ENCODE results near the gene TEX22.

Gene TEX22

DNA sequence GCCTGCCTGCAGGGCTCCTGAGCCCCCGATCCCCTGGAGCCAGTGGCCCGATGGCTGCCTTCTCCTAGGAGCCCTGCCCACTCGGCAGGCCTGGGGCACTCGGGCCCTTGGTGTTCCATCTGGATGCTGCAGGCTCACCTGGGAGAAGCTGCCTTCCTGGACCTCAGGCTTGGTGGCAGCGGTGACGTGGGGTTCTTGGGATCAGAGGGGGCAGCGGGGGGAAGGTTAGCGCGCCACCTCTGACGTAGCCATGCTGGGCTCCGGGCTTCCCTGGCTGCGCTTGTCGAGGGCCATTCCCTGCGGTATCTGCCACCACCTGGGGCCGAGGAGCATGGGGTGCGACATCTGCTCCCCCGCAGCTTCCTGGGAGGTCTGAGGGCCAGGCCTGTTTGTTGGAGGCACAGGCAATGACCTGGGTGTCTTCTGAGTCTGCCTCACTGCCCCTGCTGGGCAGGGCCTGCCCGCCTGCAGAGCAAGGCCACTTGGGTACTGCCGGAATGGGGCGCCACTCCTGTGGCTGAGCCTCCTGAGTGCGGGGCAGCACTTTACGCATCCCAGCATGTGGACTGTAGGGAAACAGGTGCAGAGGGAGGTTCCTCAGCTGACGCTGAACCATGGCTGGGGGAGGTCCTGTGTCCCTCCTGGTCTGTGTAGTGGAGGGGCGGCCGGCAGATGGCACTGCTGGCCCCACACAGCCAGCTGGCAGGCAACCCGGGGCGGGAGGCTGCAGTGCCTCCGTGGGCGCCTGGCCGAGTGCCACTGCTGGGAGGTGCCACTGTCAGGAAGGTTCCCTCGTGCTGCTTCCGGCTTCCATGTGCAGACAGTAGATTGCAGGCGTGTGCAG, 41.6 kb downstream of the TEX22 start:
- no peak for DNase-seq (ENCODE audit: low read depth)

DNA sequence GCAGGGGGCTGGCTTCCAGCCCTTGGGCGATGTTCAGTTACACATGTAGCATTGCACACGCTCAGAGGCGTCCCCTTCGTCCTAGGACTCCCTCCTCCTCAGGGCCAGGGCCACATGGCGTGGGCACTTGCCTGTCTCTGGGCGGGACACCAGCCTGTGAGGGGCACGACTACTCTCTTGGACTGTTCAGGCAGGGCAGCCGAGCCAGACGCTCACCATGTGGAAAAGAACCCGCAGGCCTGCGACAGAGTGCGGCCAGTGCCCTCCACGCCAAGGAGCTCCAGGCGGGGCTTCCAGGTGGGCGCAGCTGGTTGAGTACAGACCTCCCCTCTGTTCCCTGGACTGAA, 42.2 kb downstream of the TEX22 start:
- no peak for DNase-seq (ENCODE audit: low read depth)

DNA sequence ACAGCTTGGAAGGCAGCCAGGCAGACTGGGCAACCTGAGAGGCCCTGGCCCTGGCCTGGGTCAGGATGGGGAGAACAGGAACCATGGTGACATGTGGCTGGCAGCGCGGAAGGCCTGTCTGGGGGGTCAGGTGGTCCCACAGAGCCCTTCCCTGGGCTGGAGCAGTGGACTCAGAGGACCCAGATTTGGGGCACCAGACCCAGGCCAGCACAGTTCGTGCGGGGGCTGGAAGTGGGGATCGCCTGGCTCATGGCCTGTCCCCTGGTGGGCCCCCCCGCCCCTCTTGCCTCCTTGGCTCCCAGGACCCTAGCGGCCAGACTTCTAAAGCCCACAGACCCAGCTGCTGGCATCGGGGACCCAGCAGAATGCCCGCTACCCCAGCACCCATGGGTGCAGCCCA, 42.7 kb downstream of the TEX22 start:
- no peak for DNase-seq (ENCODE audit: low read depth)

DNA sequence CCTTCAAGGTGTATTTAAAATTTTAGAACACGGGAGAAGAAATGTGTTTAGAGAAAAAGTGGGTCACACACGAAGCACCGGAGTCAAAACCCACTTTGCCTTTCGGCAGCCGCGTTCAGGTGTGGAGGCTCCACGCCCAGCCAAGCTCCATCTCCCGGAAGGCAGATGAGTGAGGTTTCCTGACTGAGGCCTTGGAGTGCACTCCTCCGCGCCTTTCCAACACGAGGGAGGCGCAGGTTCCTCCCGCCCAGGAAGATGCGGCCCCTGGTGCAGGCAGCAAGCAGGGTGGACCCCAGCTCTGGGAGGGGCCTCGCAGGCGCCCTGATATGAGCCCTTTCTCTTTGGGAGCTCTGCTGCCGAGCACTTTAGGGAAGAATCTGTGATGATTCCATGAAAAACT, 43.8 kb downstream of the TEX22 start:
- DNase-seq (ENCODE audit: low read depth) = no peak

DNA sequence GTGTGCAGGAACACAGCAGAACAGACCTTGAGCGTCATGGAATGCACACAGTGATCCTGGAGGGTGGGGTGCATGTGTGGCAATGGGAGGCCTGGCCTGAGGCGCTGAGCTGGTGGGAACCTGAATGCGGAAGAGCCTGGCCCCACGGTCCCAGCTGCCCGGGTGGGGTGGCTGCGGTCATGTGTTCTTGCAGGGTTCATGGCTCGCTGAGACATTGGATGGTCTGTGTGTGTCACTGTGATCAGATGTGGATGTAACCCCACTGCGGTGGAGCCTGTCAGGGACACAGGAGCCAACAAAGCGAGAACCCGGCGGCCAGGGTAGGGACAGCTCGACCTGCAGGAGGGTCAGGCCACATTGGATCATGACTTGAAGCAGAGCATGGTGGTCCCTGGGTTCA, 44.5 kb downstream of the TEX22 start:
- DNase-seq (ENCODE audit: low read depth) = no peak

DNA sequence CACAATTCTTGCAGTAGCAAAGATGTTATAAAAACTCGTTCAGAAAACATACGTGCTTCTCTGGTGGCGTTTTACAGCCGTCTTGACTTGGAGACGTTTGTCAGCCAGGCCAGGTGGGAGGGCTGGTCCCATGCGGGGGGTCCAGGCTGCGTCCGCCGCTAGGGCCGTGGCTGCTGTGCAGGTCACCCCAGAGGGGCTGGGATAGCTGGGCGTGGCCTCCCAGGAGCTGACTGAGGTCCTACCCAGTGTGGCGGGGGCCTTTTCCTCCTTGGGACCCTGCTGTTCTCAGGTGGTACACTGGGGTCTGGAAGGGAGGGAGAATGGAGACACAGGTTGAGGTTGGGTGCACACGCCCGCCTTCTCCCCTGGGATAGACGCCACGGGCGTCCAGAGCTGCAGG, 46.5 kb downstream of the TEX22 start:
- DNase-seq (ENCODE audit: low read depth) = no peak

DNA sequence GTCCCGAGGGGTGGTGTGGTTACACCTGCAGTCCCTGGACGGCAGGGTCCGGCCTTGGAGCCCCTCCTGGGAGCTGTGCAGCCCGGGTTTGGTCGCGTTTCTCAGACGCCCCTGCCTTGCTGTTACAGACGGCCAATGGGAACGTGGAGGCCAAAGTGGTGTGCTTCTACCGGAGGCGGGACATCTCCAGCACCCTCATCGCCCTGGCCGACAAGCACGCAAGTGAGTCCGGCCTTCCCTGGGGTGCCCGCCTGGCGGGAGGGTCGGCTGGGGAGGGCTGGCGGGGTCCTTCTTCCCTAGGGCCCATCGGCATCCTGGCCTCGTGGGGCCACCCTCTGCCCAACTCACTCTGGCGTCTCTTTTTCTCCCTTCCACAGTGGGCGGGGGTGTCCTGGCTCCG, 47.0 kb downstream of the TEX22 start:
- DNase-seq (ENCODE audit: low read depth) = no peak

DNA sequence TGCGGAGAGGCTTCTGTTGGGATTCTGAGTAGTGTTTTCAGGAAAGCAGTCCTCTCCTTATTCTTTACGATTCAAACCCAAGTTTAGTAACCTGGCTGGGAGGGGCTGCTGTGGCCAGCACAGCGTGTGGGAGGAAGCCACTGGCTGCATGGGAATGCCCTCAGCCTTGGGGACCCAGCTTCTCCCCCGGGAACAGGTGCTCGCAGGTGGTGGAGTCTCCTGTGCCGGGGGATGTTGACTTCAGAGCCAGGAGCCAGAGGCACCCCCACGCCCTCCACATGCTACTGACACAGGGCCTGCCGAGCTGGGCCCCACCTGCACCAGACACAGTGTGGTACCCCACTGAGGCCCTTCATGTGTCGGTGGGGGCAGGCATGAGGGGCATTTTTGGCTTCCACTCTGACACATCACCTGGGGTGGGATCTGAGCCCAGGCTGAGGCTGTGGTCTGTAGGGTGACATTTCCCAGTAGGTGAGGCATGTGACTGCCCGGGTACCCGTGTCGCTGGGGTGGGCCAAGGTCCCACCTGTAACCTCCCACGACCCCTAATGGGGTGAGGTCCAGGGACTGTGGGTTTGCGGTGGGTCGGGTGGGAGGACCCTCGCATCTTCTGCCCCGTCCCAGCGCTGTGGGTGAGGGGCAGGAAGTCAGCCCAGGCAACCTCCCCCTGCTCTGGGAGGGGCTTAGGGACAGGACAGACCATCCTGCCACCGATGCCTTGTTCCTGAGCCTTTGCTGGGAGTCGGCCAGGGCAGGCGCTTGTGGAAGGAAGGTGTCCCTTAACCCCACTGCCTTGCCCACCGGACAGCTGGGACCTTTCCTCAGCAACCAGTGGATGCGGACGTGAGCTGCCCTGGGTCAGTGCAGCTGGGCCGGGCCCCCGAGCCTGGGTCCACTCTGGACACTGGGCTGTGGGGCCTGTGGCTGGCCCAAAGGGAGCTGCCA, 47.8 kb downstream of the TEX22 start:
- no peak for DNase-seq (ENCODE audit: low read depth)

DNA sequence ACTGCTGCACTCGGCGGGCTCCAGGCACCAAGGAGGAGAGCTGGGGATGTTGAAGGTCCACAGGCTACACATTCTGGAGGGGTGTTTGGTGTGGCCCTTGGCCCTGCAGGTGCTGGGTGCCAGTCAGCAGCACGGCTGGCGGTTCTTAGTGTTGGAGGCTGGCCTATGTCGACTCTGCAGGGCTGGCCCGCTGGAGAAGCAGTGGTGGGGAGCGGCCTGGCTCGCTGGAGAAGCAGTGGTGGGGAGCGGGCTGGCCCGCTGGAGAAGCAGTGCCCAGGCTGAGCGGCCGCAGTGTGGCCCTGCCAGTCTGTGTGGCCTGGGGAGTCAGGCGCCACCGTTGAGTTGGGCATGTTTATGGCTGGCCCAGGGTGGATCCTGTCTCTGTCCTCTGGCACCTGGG, 48.6 kb downstream of the TEX22 start:
- no peak for DNase-seq (ENCODE audit: low read depth)

DNA sequence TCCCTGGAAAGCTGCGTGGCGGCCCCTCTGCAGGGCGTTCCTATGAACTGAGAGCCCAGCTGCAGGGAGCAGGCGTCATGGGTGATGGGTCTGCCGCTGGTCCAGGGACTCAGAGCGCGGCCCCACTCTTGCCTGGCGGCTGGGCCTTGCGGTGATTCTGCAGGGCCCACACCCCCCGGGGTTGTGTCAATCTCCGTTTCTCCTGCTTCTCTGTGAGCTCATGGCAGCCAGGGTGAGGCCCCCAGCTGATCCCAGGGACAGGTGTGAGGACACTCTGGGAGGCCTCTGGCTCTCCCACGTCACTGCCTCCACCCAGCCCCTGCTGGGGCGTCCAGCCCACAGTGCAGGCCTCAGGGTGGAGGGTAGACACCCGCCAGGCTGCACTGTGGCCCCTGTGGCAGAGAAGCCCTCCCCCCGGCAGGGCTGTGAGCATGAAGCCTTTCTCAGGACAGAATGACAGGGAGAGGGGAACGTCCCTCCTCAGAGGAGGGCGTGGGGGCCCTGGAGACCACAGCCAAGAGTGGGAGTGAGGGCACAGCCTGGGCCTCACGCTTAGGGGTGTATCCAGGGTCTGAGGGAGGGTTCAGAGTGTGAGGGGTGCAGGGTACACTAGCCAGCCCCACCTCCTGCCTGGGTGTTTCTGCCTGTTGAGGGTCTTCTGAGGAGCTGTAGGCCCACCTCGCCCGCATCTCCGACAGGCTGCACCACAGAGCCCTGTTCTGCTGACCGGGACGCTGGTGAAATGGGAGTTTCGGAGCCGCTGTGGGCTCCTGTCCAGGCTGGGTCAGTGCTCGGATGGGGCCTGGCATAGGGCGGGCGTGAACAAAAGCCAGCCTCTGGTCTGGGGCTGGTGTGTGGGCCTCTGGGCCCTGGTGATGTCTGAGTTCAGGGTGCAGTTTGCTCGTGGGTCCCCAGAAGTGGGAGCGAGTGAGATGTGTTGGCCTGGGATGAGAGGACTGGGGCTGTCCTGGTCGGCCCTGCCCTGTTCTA, 49.6 kb downstream of the TEX22 start:
- DNase-seq (ENCODE audit: low read depth) = no peak

DNA sequence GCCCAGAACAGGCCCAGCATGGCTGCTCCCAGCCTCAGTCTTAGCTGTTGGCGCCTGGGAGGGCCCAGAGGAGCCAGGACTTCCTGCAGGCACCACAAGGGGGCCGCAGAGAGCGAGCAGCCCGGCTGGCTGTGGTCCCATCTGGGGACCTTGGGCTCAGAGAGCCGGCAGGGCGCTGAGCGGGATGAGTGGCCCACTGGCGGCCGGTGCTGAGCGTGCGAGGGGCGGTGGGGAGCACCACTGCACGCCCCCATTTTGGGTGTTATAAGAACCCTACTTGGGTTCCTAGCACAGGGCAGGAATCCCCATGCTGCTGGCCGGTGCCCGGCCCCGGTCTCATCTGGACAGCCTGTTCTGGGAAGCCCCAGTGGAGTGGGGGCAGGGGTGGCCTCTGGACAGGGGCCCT, 50.4 kb downstream of the TEX22 start:
- peak; percentile 54 for DNase-seq (ENCODE audit: low read depth)

DNA sequence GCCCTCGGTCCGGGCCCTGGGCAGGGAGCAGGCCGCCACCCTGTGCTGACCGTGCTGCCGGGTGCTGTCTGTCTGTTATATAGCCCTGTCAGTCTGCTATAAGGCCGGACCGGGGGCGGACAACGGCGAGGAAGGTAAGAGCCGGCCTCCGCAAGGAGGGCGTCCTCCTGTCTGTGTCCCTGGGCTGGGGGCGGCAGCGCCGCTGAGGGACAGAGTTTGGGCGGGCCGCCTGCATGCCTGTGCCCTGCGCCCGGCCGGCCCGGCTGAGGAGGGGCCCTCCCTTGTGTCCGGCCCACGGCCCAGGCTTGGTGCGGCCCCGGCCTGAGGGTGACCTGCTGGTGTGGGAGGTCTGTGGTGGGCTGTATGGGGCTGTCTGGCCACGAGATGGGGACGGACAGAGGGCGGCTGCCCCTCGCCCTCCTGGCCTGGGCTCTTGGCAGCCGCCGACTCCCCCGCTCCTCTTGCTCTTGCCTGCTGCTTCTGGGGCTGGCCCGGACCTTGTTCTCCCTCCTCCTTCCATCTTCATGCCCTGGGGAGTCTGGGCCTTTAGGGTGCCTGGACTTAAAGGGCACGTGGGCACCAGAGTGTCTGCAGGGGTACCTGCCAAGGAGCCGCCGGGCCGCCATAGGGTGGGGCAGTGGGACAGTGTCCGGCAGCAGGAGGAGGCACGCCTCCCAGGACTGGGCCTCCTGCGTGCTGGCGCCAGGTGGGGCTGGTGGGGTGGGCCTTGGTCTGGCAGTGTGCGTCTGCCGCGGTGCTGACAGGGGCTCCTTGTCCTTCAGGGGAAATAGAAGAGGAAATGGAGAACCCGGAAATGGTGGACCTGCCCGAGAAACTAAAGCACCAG, 51.2 kb downstream of the TEX22 start:
- DNase-seq (ENCODE audit: low read depth) = no peak

DNA sequence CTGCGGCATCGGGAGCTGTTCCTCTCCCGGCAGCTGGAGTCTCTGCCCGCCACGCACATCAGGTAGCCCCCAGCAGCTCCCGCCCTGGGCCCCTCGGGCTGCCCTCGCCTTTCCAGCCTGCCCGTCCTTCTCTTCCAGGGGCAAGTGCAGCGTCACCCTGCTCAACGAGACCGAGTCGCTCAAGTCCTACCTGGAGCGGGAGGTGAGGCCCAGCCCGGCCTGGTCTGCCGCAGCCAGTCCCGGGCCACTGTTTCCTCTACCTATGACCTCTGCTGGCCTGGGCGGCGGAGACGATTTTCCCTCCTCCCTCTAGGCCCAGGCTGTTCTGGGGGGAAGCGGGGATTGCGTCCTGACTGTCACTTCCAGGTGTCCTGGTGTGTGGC, 51.8 kb downstream of the TEX22 start:
- no peak for DNase-seq (ENCODE audit: low read depth)

DNA sequence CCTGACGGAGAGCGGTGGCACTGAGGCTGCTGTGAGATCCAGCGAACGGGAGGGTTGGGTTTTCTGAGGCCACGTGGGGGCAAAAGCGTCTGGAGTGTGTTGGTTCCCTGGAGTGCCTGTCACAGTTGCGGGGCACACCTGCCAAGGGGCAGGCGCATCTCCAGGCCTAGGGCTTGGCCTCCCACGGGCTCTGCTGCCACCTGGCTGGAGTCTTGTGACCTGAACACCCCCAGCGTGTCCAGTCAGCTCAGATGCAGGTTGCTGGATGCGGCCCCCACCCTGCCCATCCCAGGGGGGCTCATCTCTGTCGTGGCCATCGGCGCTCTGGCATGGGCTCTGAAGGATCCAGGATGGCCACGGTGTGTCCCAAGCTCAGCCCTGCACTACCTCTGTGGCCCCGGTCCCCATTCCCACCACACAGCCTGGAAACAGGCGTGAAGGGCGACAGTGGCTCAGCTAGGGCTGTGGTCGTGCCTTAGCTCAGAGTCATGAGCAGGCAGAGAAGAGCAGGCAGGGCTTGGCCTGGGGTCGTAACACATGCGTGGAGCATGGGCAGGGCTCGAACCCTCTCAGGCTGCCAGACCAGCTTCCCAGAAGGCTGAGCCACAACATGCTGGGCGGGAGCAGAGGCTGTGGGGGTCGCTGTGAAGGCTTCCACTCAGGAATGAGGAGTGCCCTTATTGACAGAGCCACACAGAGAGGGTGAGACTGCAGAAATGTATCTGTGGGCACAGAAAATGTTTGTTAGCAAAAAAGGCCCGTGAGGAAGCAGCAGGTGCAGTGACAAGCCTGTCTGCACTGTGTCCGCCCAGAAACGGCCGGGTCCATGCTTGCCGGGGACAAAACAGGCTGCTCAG, 52.8 kb downstream of the TEX22 start:
- no peak for DNase-seq (ENCODE audit: low read depth)

DNA sequence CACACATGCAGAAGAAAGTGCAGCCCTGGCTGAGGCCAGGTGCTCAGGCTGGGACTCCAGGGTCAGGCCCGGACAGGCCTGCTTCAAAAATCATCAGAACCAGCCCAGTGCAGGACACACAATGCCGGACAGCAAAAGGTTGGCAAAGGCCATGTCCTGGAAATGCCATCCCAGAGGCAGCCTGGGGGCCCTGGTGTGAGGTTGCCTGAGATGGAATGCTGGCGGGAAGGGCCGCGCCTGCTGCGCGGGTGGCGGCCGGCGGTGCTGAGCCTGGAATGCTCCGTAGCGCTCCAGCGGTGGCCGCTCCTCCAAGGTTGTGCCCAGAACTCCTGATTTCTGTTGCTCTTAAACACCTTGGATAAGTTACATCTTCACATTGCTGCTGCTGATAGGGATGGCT, 54.6 kb downstream of the TEX22 start:
- no peak for DNase-seq (ENCODE audit: low read depth)

DNA sequence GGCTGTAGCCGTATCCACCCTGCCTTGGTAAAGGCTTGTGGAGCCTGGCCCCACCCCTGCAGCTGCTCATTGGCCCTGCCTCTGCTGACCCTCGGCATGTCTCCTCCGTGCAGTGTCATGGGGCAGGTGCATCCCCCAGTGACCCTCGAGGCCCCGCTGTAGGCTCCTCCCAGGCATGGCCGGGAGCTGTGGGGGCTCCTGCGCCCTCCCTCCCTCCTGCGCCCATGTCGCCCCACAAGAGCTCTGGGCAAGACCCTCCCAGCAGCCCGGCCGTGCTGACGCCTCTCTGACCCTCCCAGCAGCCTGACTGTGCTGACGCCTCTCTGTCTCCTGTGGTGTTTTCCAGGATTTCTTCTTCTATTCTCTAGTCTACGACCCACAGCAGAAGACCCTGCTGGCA, 55.5 kb downstream of the TEX22 start:
- no peak for DNase-seq (ENCODE audit: low read depth)

DNA sequence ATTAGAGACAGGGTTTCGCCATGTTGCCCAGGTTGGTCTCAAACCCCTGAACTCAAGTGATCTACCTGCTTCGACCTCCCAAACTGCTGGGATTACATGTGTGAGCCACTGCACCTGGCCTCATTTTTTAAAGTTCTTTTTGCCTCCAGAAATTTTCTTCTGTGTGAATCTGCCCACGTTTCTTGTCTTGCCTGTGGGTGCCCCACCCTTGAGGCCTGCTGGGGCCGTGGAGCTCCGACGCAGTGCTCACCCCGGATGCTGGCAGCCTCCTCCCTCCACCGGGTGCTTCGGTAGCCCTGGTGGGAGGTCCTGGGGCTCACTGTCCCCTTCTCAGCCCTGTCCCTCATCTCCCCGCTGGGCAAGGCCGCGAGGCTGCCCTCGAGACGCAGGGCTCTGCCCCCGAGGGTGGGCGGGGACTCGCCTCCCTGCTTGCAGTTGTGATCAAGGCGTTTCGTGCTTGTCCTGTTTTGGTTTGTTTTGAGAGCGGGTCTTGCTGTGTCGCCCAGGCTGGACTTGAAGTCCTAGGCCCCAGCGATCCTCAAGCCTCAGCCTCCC, 56.8 kb downstream of the TEX22 start:
- DNase-seq (ENCODE audit: low read depth) = no peak

DNA sequence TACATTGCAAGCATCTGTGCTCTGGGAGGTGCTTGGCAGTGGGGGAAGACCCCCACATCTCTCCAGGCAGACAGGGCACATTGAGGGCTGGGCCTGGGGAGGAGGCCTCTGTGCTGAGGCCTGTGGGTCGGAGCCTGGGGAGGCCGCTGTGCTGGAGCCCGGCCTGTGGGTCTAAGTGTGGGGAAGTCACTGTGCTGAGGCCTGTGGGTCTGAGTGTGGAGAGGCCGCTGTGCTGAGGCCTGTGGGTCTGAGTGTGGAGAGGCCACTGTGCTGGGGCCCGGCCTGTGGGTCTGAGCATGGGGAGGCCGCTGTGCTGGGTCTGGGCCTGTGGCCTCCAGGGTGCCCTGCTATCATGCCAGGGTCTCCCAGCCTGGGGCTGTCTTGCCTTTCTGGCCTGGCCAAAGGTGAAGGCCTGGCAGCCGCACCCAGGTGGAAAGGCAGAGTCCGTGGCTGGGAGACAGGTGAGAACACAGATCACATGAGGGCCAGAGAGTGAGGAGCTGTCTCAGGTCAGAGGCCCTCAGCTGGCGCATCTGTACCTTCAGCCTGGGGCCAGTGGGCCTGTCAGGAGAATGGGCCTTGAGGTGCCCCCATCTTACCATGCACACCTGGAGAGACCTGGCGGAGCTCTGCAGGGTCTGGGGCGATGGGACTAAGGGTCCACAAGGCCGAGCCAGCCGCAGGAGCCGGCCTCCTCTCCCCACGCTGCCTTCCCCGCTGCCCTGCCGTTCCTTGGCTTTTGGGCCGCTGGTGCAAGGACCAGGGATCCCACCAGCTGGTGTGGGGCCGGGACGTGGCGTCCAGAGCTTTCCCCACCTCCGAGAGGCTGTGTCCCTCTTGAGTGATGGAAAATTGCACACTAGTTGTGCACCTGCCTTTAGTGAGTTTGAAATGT, 57.7 kb downstream of the TEX22 start:
- DNase-seq (ENCODE audit: low read depth) = no peak

Data from iris pigment epithelial cell (primary cell).